MM.1S (cell line): Measurements from ENCODE around the gene DNAJB14.
"Not testable (repeated sequence)": the region's sequence is repeated elsewhere in the genome, so short reads cannot be mapped to it uniquely, and the experiment has no call there.

Experiments
- DNase-seq: peaks from one replicate; pipeline ENCODE4 v3.0.0-alpha.2; 2015
- H2AFZ ChIP-seq: fragments of 300-600 bp; sonication (generic); 2 replicates; pipeline ENCODE4 v1.6.0; 2016; ENCODE audit warnings: antibody characterized with exemption, low read length
- H3F3A ChIP-seq: fragments of 300-600 bp; sonication (generic); 2 replicates; pipeline ENCODE4 v1.6.1; 2016; ENCODE audit warnings: mild to moderate bottlenecking, antibody characterized with exemption, low read length, moderate library complexity, mixed read lengths; ENCODE audit not compliant: insufficient read depth
- H3K27ac ChIP-seq: fragments of 300-600 bp; sonication (generic); 2 replicates; pipeline ENCODE4 v1.5.1; 2016; ENCODE audit warnings: mild to moderate bottlenecking, low read length
- H3K27me3 ChIP-seq: fragments of 300-600 bp; sonication (generic); replicated peaks from 2 replicates; pipeline ENCODE4 v1.6.0; 2016; ENCODE audit warnings: low read length; ENCODE audit not compliant: insufficient read depth
- H3K36me3 ChIP-seq: fragments of 300-600 bp; sonication (generic); replicated peaks from 2 replicates; pipeline ENCODE4 v1.6.1; 2016; ENCODE audit warnings: mild to moderate bottlenecking, low read length, mixed read lengths; ENCODE audit not compliant: insufficient read depth
- H3K4me1 ChIP-seq: fragments of 300-600 bp; sonication (generic); 2 replicates; pipeline ENCODE4 v1.6.1; 2016; ENCODE audit warnings: low read length, mixed read lengths
- H3K4me2 ChIP-seq: fragments of 300-600 bp; sonication (generic); 2 replicates; pipeline ENCODE4 v1.6.0; 2016; ENCODE audit warnings: low read depth, low read length
- H3K4me3 ChIP-seq: fragments of 300-600 bp; sonication (generic); 2 replicates; pipeline ENCODE4 v1.5.1; 2016; ENCODE audit warnings: low read length, mixed read lengths
- H3K79me2 ChIP-seq: fragments of 300-600 bp; sonication (generic); 2 replicates; pipeline ENCODE4 v1.6.1; 2016; ENCODE audit warnings: mixed run types, low read length, mixed read lengths
- H3K9ac ChIP-seq: fragments of 300-600 bp; sonication (generic); 2 replicates; pipeline ENCODE4 v1.6.1; 2016; ENCODE audit warnings: low read length, mixed read lengths
- H3K9me2 ChIP-seq: fragments of 300-600 bp; sonication (generic); replicated peaks from 2 replicates; pipeline ENCODE4 v1.6.1; 2016; ENCODE audit warnings: mild to moderate bottlenecking, low read length, mixed read lengths; ENCODE audit not compliant: insufficient read depth
- H3K9me3 ChIP-seq: fragments of 300-600 bp; sonication (generic); replicated peaks from 2 replicates; pipeline ENCODE4 v1.6.1; 2016; ENCODE audit warnings: mild to moderate bottlenecking, low read length, mixed read lengths; ENCODE audit not compliant: insufficient read depth
- H4K20me1 ChIP-seq: fragments of 300-600 bp; sonication (generic); 2 replicates; pipeline ENCODE4 v1.6.1; 2016; ENCODE audit warnings: mild to moderate bottlenecking, low read length, moderate library complexity, mixed read lengths; ENCODE audit not compliant: insufficient read depth
- EZH2 ChIP-seq: fragments of 300-600 bp; sonication (generic); optimal IDR thresholded peaks from 2 replicates; pipeline ENCODE3; 2017; ENCODE audit warnings: low read depth, mild to moderate bottlenecking, antibody characterized with exemption, low read length, mixed read lengths
- EZH2phosphoT487 ChIP-seq: fragments of 300-600 bp; sonication (generic); IDR thresholded peaks from 2 replicates; pipeline ENCODE4 v1.6.1; 2018; ENCODE audit warnings: antibody characterized with exemption, low read length
- TF ChIP-seq, protein P1 (sequence below): fragments of 300-600 bp; sonication (generic); IDR thresholded peaks from 2 replicates; pipeline ENCODE4 v1.5.1; 2016; ENCODE audit warnings: antibody characterized with exemption, low read length, mixed read lengths

The DNAJB14 gene

DNA sequence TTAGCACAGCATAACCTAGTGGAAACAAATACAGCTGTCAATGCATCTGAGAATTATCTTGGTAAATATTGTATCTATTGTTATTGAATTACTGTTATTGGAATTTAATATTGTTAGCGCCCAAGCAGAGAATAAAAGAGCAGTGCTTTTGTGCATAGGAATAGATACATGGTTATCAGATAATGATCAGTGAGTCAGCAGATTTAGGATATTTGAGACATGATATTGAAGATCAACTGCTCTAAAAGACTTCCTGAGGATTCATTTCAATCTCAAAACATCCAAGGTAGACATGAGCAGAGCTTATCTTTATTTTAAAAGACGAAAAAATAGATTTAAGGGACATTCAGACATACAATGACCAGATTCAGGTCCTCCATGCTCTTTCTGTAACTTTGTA, 14.2 kb upstream of the DNAJB14 start:
- no peak overlapping the region for H2AFZ ChIP-seq
- no peaks in the 10 kb centered on the region for H3K4me1 ChIP-seq
- H3F3A ChIP-seq = no peaks in the 10 kb centered on the region
- H3K4me2 ChIP-seq = no peak overlapping the region
- no peaks in the 10 kb centered on the region for H3K9me3 ChIP-seq
- DNase-seq = no peak
- TF ChIP-seq EZH2phosphoT487 = no peak
- TF ChIP-seq EZH2 = no peak
- TF ChIP-seq, protein P1, sequence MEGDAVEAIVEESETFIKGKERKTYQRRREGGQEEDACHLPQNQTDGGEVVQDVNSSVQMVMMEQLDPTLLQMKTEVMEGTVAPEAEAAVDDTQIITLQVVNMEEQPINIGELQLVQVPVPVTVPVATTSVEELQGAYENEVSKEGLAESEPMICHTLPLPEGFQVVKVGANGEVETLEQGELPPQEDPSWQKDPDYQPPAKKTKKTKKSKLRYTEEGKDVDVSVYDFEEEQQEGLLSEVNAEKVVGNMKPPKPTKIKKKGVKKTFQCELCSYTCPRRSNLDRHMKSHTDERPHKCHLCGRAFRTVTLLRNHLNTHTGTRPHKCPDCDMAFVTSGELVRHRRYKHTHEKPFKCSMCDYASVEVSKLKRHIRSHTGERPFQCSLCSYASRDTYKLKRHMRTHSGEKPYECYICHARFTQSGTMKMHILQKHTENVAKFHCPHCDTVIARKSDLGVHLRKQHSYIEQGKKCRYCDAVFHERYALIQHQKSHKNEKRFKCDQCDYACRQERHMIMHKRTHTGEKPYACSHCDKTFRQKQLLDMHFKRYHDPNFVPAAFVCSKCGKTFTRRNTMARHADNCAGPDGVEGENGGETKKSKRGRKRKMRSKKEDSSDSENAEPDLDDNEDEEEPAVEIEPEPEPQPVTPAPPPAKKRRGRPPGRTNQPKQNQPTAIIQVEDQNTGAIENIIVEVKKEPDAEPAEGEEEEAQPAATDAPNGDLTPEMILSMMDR = no peak
- H3K9me2 ChIP-seq = no peaks in the 10 kb centered on the region
- H3K27ac ChIP-seq = no peak overlapping the region
- H3K27me3 ChIP-seq = no peaks in the 10 kb centered on the region
- H3K9ac ChIP-seq = no peak overlapping the region
- H4K20me1 ChIP-seq = no peaks in the 10 kb centered on the region
- no peaks in the 10 kb centered on the region for H3K79me2 ChIP-seq
- H3K36me3 ChIP-seq = no peaks in the 10 kb centered on the region
- no peak overlapping the region for H3K4me3 ChIP-seq

DNA sequence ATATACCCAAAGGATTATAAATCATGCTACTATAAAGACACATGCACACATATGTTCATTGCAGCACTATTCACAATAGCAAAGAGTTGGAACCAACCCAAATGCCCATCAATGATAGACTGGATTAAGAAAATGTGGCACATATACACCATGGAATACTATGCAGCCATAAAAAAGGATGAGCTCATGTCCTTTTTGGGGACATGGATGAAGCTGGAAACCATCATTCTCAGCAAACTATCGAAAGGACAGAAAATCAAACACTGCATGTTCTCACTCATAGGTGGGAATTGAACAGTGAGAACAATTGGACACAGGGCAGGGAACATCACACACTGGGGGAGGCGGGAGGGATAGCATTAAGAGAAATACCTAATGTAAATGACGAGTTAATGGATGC, 11.8 kb upstream of the DNAJB14 start:
- not testable (repeated sequence) for H3K79me2 ChIP-seq, H4K20me1 ChIP-seq, H3F3A ChIP-seq, H3K9me2 ChIP-seq, H3K9me3 ChIP-seq, H3K4me3 ChIP-seq, H3K36me3 ChIP-seq, H2AFZ ChIP-seq, H3K4me2 ChIP-seq, DNase-seq, H3K4me1 ChIP-seq, H3K27me3 ChIP-seq, H3K9ac ChIP-seq, H3K27ac ChIP-seq

DNA sequence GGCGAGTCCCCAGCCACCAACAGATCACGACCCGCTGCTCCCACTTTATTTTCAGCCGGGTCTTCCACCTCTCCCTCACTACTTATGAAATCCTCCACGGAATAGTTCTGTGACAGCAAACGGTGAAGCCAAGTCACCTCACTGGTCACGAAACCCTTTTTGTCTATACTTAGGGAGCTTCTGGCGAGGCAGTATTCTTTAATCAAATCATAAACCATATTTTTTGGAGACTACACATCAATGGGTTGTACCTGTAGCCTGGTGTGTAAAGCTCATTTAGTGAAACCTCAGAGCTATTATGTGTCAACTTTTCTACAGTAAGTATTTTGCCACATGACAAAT, 4.5 kb upstream of the DNAJB14 start:
- Histone ChIP-seq H4K20me1 (peaks cover 3% of the 10 kb centered on the region; the same call in 1 of the 2 replicates), H3K4me3 (peak overlapping the region; percentile 75), H3K27ac (peak overlapping the region; percentile 83; the same call in 1 of the 2 replicates), H3K9ac (peak overlapping the region; percentile 83), H3K4me2 (peak overlapping the region; percentile 73), H2AFZ (peak overlapping the region; percentile 79), H3K4me1 (peaks cover 19% of the 10 kb centered on the region), H3F3A (peaks cover 32% of the 10 kb centered on the region), H3K9me2 (no peaks in the 10 kb centered on the region), H3K36me3 (peaks cover 9% of the 10 kb centered on the region; the same call in 1 of the 2 replicates), H3K79me2 (peaks cover 34% of the 10 kb centered on the region), H3K9me3 (no peaks in the 10 kb centered on the region), H3K27me3 (no peaks in the 10 kb centered on the region)
- DNase-seq = no peak
- TF ChIP-seq, protein P1 = no peak
- no peak for TF ChIP-seq EZH2
- no peak for TF ChIP-seq EZH2phosphoT487

GRCh38 chr4:99949999-99950912, 3.8 kb upstream of the DNAJB14 start, which contains the start of gene H2AZ1:
Gene H2AZ1 (minus strand): TSS chr4:99950275. CDS start chr4:99950170, 105 bp downstream.
- H3K9me2 ChIP-seq = no peaks in the 10 kb centered on the region
- H3K4me2 ChIP-seq = peak within 1 kb of the TSS; percentile 81
- H4K20me1 ChIP-seq = peaks cover 3% of the 10 kb centered on the region; the same call in 1 of the 2 replicates
- TF ChIP-seq EZH2 (no peak), EZH2phosphoT487 (no peak)
- TF ChIP-seq, protein P1 = no peak
- H3K9ac ChIP-seq = peak within 1 kb of the TSS; percentile 97
- peak; percentile 99 for DNase-seq
- peaks cover 9% of the 10 kb centered on the region; the same call in 1 of the 2 replicates for H3K36me3 ChIP-seq
- no peaks in the 10 kb centered on the region for H3K27me3 ChIP-seq
- peaks cover 22% of the 10 kb centered on the region for H3K4me1 ChIP-seq
- H3K27ac ChIP-seq = peak within 1 kb of the TSS; percentile 92
- peak within 1 kb of the TSS; percentile 79 for H2AFZ ChIP-seq
- H3K4me3 ChIP-seq = peak within 1 kb of the TSS; percentile 98
- H3K79me2 ChIP-seq = peaks cover 40% of the 10 kb centered on the region
- H3K9me3 ChIP-seq = no peaks in the 10 kb centered on the region
- H3F3A ChIP-seq = peaks cover 32% of the 10 kb centered on the region
